K562 (cell line): Measurements from ENCODE around the gene SULT2B1. TPM values are rescaled to one million over a fixed set of nuclear protein-coding genes. Genes with fewer than 3 reads are reported as not detected.
A peak's percentile ranks its signal among the peaks of the same experiment; 100 is the strongest.

Source experiments
- ATAC-seq: fragments of 200-7000 bp; cut with Tn5 transposase; 3 replicates; pipeline ENCODE4 v1.9.1; 2020; ENCODE audit warnings: moderate library complexity
- BruUV-seq: library from RNA; stranded (reverse); fragments of 400-500 nt; replicated peaks from 2 replicates; lab custom pipeline; 2021; lab: Mats Ljungman, UMichigan
- CTCF ChIA-PET: fragments of 300-600 bp; formaldehyde crosslinking; extraction: SDS; loops from one replicate; lab custom pipeline; 2021; ENCODE audit warnings: low intra/inter-chr PET ratio; lab: Yijun Ruan, JAX
- POLR2A ChIA-PET: fragments of 300-600, 350-650 bp; sonication (Branson Sonifier 250); formaldehyde crosslinking; extraction: SDS; loops from one replicate; lab custom pipeline; 2021; ENCODE audit warnings: antibody characterized with exemption, inconsistent platforms; lab: Yijun Ruan, JAX
- DNase-seq, 4 experiments: peaks; one replicate each; pipeline versions ENCODE4 v3.0.0 to v3.0.0-alpha.2; 2011 to 2018; ENCODE audit warnings: low spot score in 3 of 4, mixed read lengths in 3 of 4; ENCODE audit errors: extremely low read depth in 1 of 4
- FAIRE-seq: peaks from 2 replicates; lab custom pipeline; 2011; peaks lifted over from hg19 to GRCh38; lab: Jason Lieb, UNC
- H2AFZ ChIP-seq: 2 replicates; pipeline ENCODE4 v1.6.0; 2011; ENCODE audit warnings: low read depth, low read length, control low read depth, inconsistent platforms
- H3K27ac ChIP-seq: fragments of 200-600 bp; 3 replicates; pipeline ENCODE4 v1.8.0; 2011; ENCODE audit warnings: low read depth, mild to moderate bottlenecking, control low read depth, inconsistent platforms, low read length, moderate library complexity, mixed read lengths; ENCODE audit errors: extremely low read depth
- H3K27me3 ChIP-seq, 2 experiments: fragments of 300-600 bp in 1 of 2; 2 replicates in 1 of 2; 3 replicates in 1 of 2; pipeline versions ENCODE4 v1.6.0 to v1.8.0; 2011; ENCODE audit warnings: inconsistent platforms in 2 of 2, low read length in 2 of 2, mild to moderate bottlenecking in 1 of 2, mixed read lengths in 1 of 2, moderate library complexity in 1 of 2; ENCODE audit not compliant: control insufficient read depth in 2 of 2, insufficient read depth in 2 of 2
- H3K36me3 ChIP-seq: fragments of 300-600 bp; 3 replicates; pipeline ENCODE4 v1.8.0; 2011; ENCODE audit warnings: mild to moderate bottlenecking, low read length, inconsistent platforms; ENCODE audit not compliant: control insufficient read depth, insufficient read depth
- H3K4me1 ChIP-seq, 2 experiments: fragments of 200-600 bp in 1 of 2; replicated peaks in 1 of 2; 2 replicates in 1 of 2; 3 replicates in 1 of 2; pipeline versions ENCODE4 v1.5.1 to v1.8.0; 2011; ENCODE audit warnings: inconsistent platforms in 2 of 2, low read length in 2 of 2, mild to moderate bottlenecking in 1 of 2, mixed read lengths in 1 of 2, moderate library complexity in 1 of 2; ENCODE audit not compliant: control insufficient read depth in 2 of 2, insufficient read depth in 2 of 2
- H3K4me2 ChIP-seq: 2 replicates; pipeline ENCODE4 v1.6.1; 2011; ENCODE audit warnings: low read length, control low read depth, inconsistent platforms, mixed read lengths; ENCODE audit not compliant: insufficient read depth
- H3K4me3 ChIP-seq: fragments of 200-600 bp; sonication (generic), shearing (Covaris generic); 2 replicates; pipeline ENCODE4 v1.5.1; 2016; ENCODE audit warnings: control low read depth, inconsistent platforms
- H3K79me2 ChIP-seq: fragments of 200-600 bp; 3 replicates; pipeline ENCODE4 v1.8.0; 2011; ENCODE audit warnings: low read length, inconsistent platforms; ENCODE audit not compliant: control insufficient read depth, insufficient read depth
- H3K9ac ChIP-seq, 2 experiments: 2 replicates each; pipeline versions ENCODE4 v1.6.0 to v1.6.1; 2011; ENCODE audit warnings: low read depth in 2 of 2, low read length in 2 of 2, control low read depth in 1 of 2, inconsistent platforms in 1 of 2, mild to moderate bottlenecking in 1 of 2, mixed read lengths in 1 of 2; ENCODE audit not compliant: insufficient read depth in 1 of 2
- H3K9me1 ChIP-seq: one replicate; pipeline ENCODE4 v1.6.0; 2011; ENCODE audit warnings: inconsistent platforms, mild to moderate bottlenecking, low read length, moderate library complexity; ENCODE audit not compliant: control insufficient read depth, insufficient read depth
- H3K9me3 ChIP-seq: replicated peaks from 2 replicates; pipeline ENCODE4 v1.5.1; 2011; ENCODE audit warnings: low read depth, low read length, inconsistent platforms; ENCODE audit not compliant: control insufficient read depth, insufficient read depth
- H4K20me1 ChIP-seq: replicated peaks from 2 replicates; pipeline ENCODE4 v1.6.1; 2011; ENCODE audit warnings: low read length, inconsistent platforms, mixed read lengths; ENCODE audit not compliant: control insufficient read depth, insufficient read depth
- ATF7 ChIP-seq: fragments of 450-650 bp; IDR thresholded peaks from 2 replicates; pipeline ENCODE4 v1.7.1; 2014; ENCODE audit warnings: mild to moderate bottlenecking, moderate library complexity
- CBFA2T2 ChIP-seq: fragments of 450-650 bp; conservative IDR thresholded peaks from 2 replicates; pipeline ENCODE4 v1.6.1; 2017; ENCODE audit warnings: mild to moderate bottlenecking
- DACH1 ChIP-seq: fragments of 450-650 bp; IDR thresholded peaks from 2 replicates; pipeline ENCODE4 v1.6.1; 2018; ENCODE audit not compliant: partially characterized antibody
- JUND ChIP-seq, 2 experiments: IDR thresholded peaks; 2 replicates in 1 of 2; 3 replicates in 1 of 2; pipeline ENCODE4 v1.6.1; 2011; ENCODE audit warnings: borderline replicate concordance in 2 of 2, low read depth in 2 of 2, low read length in 2 of 2, improper control_type of control experiment in 1 of 2, missing biosample characterization in 1 of 2, missing genetic modification characterization in 1 of 2, missing genetic modification reagents in 1 of 2
- NR2C2 ChIP-seq, 2 experiments: fragments of 200-800 bp in 1 of 2; sonication (Bioruptor generic) in 1 of 2; sonication (generic) in 1 of 2; formaldehyde crosslinking in 1 of 2; IDR thresholded peaks; 2 replicates each; pipeline versions ENCODE4 v1.6.1 to v1.8.0; 2016 to 2022; ENCODE audit warnings: mild to moderate bottlenecking in 1 of 2, missing compliant biosample characterization in 1 of 2, missing genetic modification characterization in 1 of 2, missing genetic modification reagents in 1 of 2
- RCOR1 ChIP-seq, 2 experiments: IDR thresholded peaks; 2 replicates each; pipeline ENCODE4 v1.6.1; 2012; ENCODE audit warnings: low read depth in 2 of 2, low read length in 2 of 2, borderline replicate concordance in 1 of 2, improper control_type of control experiment in 1 of 2
- SMAD4 ChIP-seq: fragments of 250-450 bp; sonication (Bioruptor Pico); conservative IDR thresholded peaks from 2 replicates; pipeline ENCODE4 v1.8.0; 2021; ENCODE audit warnings: inconsistent platforms, mild to moderate bottlenecking, moderate library complexity
- TBL1XR1 ChIP-seq, 2 experiments: IDR thresholded peaks; 2 replicates each; pipeline ENCODE4 v1.6.1; 2012; ENCODE audit warnings: improper control_type of control experiment in 2 of 2, low read length in 2 of 2, mild to moderate bottlenecking in 1 of 2
- ZFX ChIP-seq: sonication (generic); formaldehyde crosslinking; IDR thresholded peaks from 2 replicates; pipeline ENCODE4 v1.8.0; 2022; ENCODE audit warnings: mild to moderate bottlenecking, missing genetic modification reagents, moderate library complexity
- ZNF24 ChIP-seq: fragments of 450-650 bp; IDR thresholded peaks from 2 replicates; pipeline ENCODE4 v1.6.1; 2016
- ZNF584 ChIP-seq: fragments of 200-800 bp; sonication (Bioruptor generic); IDR thresholded peaks from 2 replicates; pipeline ENCODE4 v1.6.1; 2016; ENCODE audit warnings: low read depth, mild to moderate bottlenecking, missing genetic modification characterization, missing compliant biosample characterization
- WGBS: fragments of 100-300 bp; shearing (Covaris generic); methylation state at CpG from one replicate; pipeline ENCODE4 v1.1.6; 2016; ENCODE audit warnings: low coverage, mixed read lengths; ENCODE audit not compliant: insufficient coverage; ENCODE audit errors: missing lambda C conversion rate; 5-methylcytosine and 5-hydroxymethylcytosine counted together
- in situ Hi-C: fragments of 300-500 bp; cut with MboI; formaldehyde crosslinking; loops from 4 replicates; pipeline ENCODE4 v1.15.0; 2018; ENCODE audit warnings: inconsistent platforms, mixed read lengths
- intact Hi-C: fragments of 100-400 bp; cut with micrococcal nuclease; formaldehyde crosslinking; loops from 2 replicates; pipeline ENCODE4 v1.14.2; 2022
- polyA plus RNA-seq, 8 experiments: library from polyadenylated mRNA; depleted of rRNA in 4 of 8; stranded (reverse) in 5 of 8; unstranded in 3 of 8; fragments of >200 nt; fragmentation: Nextera tagmentation in 2 of 8; fragmentation: Illumina TruSeq in 1 of 8; extraction: Ambion mirVana in 2 of 8; extraction: Trizol in 1 of 8; gene quantifications; 2 replicates each; pipeline versions ENCODE4 v1.2.1 to v1.2.3, GENCODE V29; 2011 to 2014; ENCODE audit warnings: inconsistent platforms in 1 of 8, missing spikeins in 1 of 8
- total RNA-seq, 7 experiments: library from RNA; depleted of rRNA in 6 of 7; stranded (reverse); fragments of >200 nt in 6 of 7; fragmentation: Illumina TruSeq in 2 of 7; extraction: Trizol in 2 of 7; gene quantifications; 2 replicates each; pipeline versions ENCODE4 v1.2.1 to v1.2.3, GENCODE V29; 2011 to 2021; ENCODE audit warnings: low replicate concordance in 1 of 7
- TF ChIP-seq, protein P1 (sequence below): fragments of 450-650 bp; IDR thresholded peaks from 2 replicates; pipeline ENCODE4 v1.6.1; 2016; ENCODE audit warnings: low read depth, mild to moderate bottlenecking, moderate library complexity
- TF ChIP-seq, protein P2 (sequence below), 3 experiments: fragments of 200-800 bp in 1 of 3; sonication (Bioruptor generic) in 1 of 3; sonication (generic) in 1 of 3; formaldehyde crosslinking in 1 of 3; IDR thresholded peaks; 2 replicates each; pipeline versions ENCODE4 v1.6.1 to v1.8.0; 2016 to 2022; ENCODE audit warnings: mild to moderate bottlenecking in 2 of 3, missing compliant biosample characterization in 2 of 3, missing genetic modification characterization in 2 of 3, missing genetic modification reagents in 1 of 3
- TF ChIP-seq, protein P3 (sequence below): fragments of 450-650 bp; conservative IDR thresholded peaks from 2 replicates; pipeline ENCODE4 v1.6.1; 2016; ENCODE audit warnings: missing genetic modification characterization, low read depth, mild to moderate bottlenecking, control low read depth, missing compliant biosample characterization

The SULT2B1 gene
- total and polyA plus RNA-seq, 9 of the 15 experiments (the other 6 are each of a cell fraction or from before 2014, with no cell fraction given) = 0.09 to 0.62 (median 0.22) TPM; not detected in 2

DNA sequence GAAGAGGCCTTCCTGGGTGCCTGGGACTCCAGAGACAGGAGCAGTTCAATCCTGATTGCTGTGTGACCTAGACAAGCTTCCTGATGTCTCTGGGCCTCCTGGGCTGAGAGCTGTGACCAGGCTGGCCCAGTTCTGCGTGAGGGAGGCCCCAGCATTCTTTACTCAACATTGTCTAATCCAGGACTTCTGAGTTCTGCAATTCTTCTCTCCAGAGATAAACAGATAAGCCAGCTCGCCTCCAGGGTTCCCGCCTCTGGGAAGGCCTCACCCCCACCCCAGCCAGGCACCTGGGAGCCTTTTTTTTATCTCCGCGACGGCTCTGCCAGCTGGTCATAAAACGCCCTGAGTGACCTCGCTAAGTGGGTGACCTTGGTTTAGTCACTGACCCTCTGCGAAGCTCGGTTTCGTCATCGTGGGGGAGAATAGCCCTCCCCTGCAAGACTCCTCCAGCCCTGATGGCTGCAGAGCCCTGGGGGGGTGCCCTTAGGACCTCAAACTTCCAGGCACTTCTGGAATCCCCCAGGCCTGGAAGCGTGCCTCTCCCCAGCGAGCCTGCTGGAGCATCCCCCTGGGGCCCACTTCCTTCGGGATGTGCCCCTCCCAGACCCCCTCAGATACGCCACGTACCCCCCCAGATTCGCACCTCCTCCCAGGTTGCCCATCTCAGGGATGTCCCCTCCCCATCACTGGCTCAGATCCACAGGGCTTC, 1.9 kb downstream of the SULT2B1 start:
- Histone ChIP-seq H3K4me1 (peaks cover 8 to 28% of the 10 kb centered on the region in 2 experiments; a peak in 3 of 5 replicates), H3K9me1 (no peaks in the 10 kb centered on the region), H3K4me2 (peak overlapping the region; percentile 42; the same call in 1 of the 2 replicates), H3K79me2 (no peaks in the 10 kb centered on the region), H4K20me1 (no peaks in the 10 kb centered on the region; the same call in 1 of the 2 replicates), H3K27ac (no peak overlapping the region; the same call in 2 of the 3 replicates), H2AFZ (peak overlapping the region; percentile 13; the same call in 1 of the 2 replicates), H3K27me3 (peaks cover 0 to 17% of the 10 kb centered on the region in 2 experiments; a peak in 3 of 5 replicates), H3K9ac (peak overlapping the region in 1 of 2 experiments; percentile 82; a peak in 2 of 4 replicates), H3K36me3 (no peaks in the 10 kb centered on the region), H3K9me3 (no peaks in the 10 kb centered on the region), H3K4me3 (no peak overlapping the region)
- no TSS peak for BruUV-seq
- CTCF ChIA-PET = interaction anchor here (0.6 to 0.8 kb wide), 2 partner anchors 59 to 85 kb away, joined by 3 to 7 read pairs; no protein-coding TSS in a partner anchor
- POLR2A ChIA-PET = interaction anchor here (0.6 to 1.5 kb wide), 7 partner anchors 9 to 183 kb away, joined by 3 to 7 read pairs (median 3); no protein-coding TSS in a partner anchor
- FAIRE-seq = peak; percentile 95
- intact Hi-C loops (no loop called here), in situ Hi-C loops (no loop called here)
- 5% methylated on average over 15 of the region's 18 CpGs for WGBS
- peak; percentile 76 to 83 (median 82) for DNase-seq
- peak; percentile 89 for ATAC-seq
- no peak for TF ChIP-seq NR2C2 (CRISPR knock-in tag; IDR thresholded peaks at IDR 0.05)
- TF ChIP-seq NR2C2 (tag; IDR thresholded peaks at IDR 0.05) = peak; percentile 76
- TF ChIP-seq SMAD4 (CRISPR knock-in tag) = peak; percentile 77
- 0 out of 2 replicates have a peak, but pooled peaks have one; percentile 21 for TF ChIP-seq ZNF24
- TF ChIP-seq ATF7 = peak; percentile 92
- peak in 1 of 2 experiments; percentile 61; a peak in 1 of 4 replicates for TF ChIP-seq RCOR1 (IDR thresholded peaks at IDR 0.05; ENCODE audit: borderline replicate concordance in 1 of 2, low read depth in 2 of 2, low read length in 2 of 2)
- 0 out of 2 replicates have a peak, but pooled peaks have one; percentile 40 for TF ChIP-seq ZNF584 (CRISPR knock-in tag)
- TF ChIP-seq, protein P1, sequence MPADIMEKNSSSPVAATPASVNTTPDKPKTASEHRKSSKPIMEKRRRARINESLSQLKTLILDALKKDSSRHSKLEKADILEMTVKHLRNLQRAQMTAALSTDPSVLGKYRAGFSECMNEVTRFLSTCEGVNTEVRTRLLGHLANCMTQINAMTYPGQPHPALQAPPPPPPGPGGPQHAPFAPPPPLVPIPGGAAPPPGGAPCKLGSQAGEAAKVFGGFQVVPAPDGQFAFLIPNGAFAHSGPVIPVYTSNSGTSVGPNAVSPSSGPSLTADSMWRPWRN = 0 out of 2 replicates have a peak, but pooled peaks have one; percentile 24
- TF ChIP-seq JUND (IDR thresholded peaks at IDR 0.05; ENCODE audit: borderline replicate concordance, low read depth, low read length) = peak; percentile 80
- peak; percentile 80; the same call in 1 of the 3 replicates for TF ChIP-seq JUND (tag; IDR thresholded peaks at IDR 0.05; ENCODE audit: borderline replicate concordance, low read depth, low read length)
- TF ChIP-seq, protein P2, sequence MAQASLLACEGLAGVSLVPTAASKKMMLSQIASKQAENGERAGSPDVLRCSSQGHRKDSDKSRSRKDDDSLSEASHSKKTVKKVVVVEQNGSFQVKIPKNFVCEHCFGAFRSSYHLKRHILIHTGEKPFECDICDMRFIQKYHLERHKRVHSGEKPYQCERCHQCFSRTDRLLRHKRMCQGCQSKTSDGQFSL (CRISPR knock-in tag; IDR thresholded peaks at IDR 0.05) = peak; percentile 89
- TF ChIP-seq, protein P2 (tag; IDR thresholded peaks at IDR 0.05) = peak in 1 of 2 experiments; percentile 77; a peak in 2 of 4 replicates
- TF ChIP-seq ZFX = peak; percentile 33; the same call in 1 of the 2 replicates
- 0 out of 4 replicates have a peak, but pooled peaks of 1 of the 2 experiments have one; percentile 66 for TF ChIP-seq TBL1XR1 (IDR thresholded peaks at IDR 0.05; ENCODE audit: low read length in 2 of 2)
- peak; percentile 83 for TF ChIP-seq CBFA2T2
- TF ChIP-seq, protein P3, sequence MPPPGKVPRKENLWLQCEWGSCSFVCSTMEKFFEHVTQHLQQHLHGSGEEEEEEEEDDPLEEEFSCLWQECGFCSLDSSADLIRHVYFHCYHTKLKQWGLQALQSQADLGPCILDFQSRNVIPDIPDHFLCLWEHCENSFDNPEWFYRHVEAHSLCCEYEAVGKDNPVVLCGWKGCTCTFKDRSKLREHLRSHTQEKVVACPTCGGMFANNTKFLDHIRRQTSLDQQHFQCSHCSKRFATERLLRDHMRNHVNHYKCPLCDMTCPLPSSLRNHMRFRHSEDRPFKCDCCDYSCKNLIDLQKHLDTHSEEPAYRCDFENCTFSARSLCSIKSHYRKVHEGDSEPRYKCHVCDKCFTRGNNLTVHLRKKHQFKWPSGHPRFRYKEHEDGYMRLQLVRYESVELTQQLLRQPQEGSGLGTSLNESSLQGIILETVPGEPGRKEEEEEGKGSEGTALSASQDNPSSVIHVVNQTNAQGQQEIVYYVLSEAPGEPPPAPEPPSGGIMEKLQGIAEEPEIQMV (tag) = no peak
- TF ChIP-seq DACH1 = peak; percentile 86
